Astrocyte of the spinal cord (primary cell): ENCODE data around the gene PRTFDC1.

Source experiments
- DNase-seq: peaks from one replicate; pipeline ENCODE4 v3.0.0; 2011; ENCODE audit warnings: low read depth, low spot score
- H3K4me3 ChIP-seq: 2 replicates; pipeline ENCODE4 v1.5.1; 2011; ENCODE audit warnings: low read depth, mild to moderate bottlenecking, low read length, moderate library complexity
- in situ Hi-C: cut with HindIII; loops from 2 replicates; pipeline ENCODE4 v1.10.0; 2017; ENCODE audit warnings: low sequenced_read_pairs
- TF ChIP-seq, protein P1 (sequence below): IDR thresholded peaks from 2 replicates; pipeline ENCODE4 v1.5.1; 2012; ENCODE audit warnings: low read depth, mild to moderate bottlenecking, low read length, inconsistent platforms

Gene PRTFDC1

DNA sequence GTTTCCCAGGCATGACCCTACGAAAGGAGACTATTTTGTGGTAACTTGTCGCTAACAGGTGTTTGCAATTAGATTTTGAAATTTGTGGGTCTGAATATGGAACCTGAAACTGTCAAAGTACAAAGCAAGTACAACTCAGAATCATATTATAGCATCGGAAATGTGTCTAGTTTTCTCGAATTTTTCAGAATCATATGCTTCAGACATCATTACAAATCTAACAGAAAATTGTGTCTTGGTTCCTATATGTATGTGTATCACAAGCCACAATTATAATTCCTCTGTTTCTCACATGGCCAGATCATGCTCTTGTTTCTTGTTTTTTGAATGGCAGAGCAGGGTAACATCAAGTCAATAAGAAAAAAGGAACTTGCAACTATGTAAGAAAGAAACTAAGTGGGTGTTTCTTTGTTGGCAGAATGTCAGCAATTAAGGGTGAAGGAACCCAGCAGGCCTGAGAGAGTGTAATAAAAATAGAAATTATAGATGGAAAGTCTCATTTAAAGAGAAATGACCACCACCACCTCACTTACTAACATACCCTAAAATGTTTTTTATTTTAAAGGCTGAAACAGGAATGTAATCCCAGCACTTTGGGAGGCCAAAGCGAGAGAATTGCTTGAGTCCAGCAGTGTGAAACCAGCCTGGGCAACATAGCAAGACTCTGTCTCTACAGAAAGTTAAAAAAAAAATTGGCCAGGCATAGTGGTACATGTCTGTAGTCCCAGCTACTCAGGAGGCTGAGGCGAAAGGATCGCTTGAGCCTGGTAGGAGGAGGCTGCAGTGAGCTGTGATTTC, 51.3 kb downstream of the PRTFDC1 start:
- in situ Hi-C loops: no loop called here
- no peak overlapping the region for H3K4me3 ChIP-seq
- TF ChIP-seq, protein P1, sequence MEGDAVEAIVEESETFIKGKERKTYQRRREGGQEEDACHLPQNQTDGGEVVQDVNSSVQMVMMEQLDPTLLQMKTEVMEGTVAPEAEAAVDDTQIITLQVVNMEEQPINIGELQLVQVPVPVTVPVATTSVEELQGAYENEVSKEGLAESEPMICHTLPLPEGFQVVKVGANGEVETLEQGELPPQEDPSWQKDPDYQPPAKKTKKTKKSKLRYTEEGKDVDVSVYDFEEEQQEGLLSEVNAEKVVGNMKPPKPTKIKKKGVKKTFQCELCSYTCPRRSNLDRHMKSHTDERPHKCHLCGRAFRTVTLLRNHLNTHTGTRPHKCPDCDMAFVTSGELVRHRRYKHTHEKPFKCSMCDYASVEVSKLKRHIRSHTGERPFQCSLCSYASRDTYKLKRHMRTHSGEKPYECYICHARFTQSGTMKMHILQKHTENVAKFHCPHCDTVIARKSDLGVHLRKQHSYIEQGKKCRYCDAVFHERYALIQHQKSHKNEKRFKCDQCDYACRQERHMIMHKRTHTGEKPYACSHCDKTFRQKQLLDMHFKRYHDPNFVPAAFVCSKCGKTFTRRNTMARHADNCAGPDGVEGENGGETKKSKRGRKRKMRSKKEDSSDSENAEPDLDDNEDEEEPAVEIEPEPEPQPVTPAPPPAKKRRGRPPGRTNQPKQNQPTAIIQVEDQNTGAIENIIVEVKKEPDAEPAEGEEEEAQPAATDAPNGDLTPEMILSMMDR: no peak
- DNase-seq: peak; percentile 32

DNA sequence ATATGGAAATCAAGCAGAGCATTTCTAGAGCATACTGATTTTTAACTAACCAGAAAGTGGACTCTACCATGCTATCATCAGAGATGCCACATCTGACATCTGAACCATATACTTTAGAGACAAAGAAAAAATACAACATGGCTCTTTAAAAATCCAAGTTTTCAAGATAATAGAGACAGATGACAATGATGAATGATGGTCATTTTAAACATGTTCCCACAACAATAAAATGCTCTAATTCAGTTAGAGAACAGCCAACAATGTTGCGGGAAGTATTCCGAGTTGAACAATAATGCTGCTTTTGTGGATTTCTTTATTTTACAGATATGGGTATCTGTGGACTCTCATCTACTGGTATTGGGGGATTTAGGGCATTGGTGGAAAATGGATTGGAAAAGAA, 52.8 kb downstream of the PRTFDC1 start:
- DNase-seq: no peak
- no peak overlapping the region for H3K4me3 ChIP-seq
- TF ChIP-seq, protein P1: no peak
- in situ Hi-C loops: no loop called here

DNA sequence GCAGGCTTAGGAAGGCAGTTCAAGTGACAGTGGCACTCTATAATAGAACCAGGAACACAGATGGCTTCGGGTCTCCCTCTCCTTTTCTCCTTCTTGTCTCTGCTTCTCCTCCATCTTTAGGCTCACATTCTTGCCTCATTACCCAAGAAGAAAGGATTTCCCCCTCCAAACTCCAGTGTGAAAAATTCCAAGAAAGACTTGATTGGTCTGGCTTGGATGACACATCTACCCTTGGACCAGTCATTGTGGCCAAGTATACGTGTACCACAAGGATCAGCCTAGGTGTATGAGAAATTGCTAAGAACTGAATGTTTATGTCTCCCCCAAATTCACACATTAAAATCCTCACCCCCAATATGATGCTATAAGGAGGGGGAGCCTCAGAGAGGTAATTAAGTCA, 53.9 kb downstream of the PRTFDC1 start:
- TF ChIP-seq, protein P1: no peak
- no peak overlapping the region for H3K4me3 ChIP-seq
- no peak for DNase-seq
- in situ Hi-C loops: no loop called here

DNA sequence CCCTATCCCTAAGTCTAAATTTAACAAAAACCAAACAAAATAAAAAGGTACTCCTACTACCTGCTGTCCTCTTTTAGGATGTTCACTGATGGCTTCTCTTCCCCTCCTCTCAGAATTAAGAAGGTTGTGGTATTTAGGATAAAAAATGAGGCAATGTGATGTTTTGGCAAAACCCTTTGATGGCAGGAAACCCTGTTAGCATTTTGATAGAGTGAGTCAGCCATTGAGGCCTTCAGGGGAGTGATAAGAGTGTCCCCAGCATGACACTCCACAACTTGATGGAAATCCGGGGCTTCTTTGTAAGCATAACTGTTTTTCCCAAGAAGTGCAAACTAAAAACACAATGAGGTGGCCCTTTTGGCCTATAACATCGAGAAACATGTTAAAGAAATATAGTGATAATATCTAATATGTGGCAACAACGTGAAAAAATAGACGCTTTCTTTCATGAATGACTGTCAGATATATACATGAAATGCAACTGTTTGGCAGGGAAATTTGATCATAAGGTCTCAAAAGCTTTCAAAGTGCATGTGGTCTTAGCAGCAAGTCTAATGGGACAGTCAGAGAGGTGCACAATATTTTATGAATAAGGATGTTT, 55.0 kb downstream of the PRTFDC1 start:
- in situ Hi-C loops: no loop called here
- TF ChIP-seq, protein P1: no peak
- no peak overlapping the region for H3K4me3 ChIP-seq
- peak; percentile 48 for DNase-seq

DNA sequence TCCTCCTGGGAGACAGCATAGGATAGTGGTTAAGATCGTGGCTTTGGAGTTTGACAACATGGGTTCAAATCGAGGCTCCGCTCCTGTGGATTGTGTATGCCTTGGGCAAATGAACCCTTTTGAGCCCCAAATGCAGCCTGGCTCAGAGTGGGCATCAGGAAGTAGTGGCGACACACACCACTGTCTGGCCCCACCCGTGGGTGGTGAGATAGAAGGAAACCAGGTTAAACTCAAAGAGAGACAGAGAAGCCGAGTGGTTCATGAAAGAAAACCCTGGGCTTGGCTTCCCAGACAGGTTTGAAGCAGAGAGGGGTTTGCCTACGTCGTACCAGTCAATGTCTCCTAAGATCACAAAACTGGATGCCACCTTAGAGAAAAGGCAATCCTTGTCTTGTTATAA, 57.7 kb downstream of the PRTFDC1 start:
- DNase-seq: no peak
- TF ChIP-seq, protein P1: no peak
- H3K4me3 ChIP-seq: no peak overlapping the region
- in situ Hi-C loops: no loop called here

DNA sequence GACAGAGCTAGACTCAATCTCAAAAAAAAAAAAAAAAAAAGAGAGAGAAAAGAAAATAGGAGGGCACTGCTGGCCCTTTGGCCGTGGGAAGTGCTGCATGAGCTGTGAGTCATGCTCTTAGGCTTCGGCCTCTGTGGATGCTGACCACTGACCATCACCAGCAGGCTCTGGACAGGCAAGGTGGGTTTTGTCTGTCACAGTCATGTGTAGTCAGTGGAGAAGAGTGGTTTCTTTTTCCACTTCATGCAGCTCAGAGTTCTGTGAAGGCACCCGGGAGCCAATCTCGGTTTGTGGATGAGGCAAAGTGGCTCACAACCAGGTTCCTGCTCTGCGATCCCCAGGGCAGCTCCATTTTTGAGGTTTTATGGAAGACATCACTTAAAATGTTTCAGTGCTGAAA, 58.1 kb downstream of the PRTFDC1 start:
- TF ChIP-seq, protein P1: no peak
- H3K4me3 ChIP-seq: no peak overlapping the region
- peak; percentile 92 for DNase-seq
- in situ Hi-C loops: no loop called here
